ENCODE results near the gene FBRSL1. TPM values are rescaled to one million over a fixed set of nuclear protein-coding genes. Genes with fewer than 3 reads are reported as not detected.

The FBRSL1 gene
- polyA plus RNA-seq, 3 donors: 0.39 to 28.7 (median 0.74) TPM

GRCh38 chr12:132495629-132496357, 5.8 kb downstream of the FBRSL1 start:
- intact Hi-C loops (cut with micrococcal nuclease): loop anchor here (10.0 kb wide), 3 partner anchors 301 to 1621 kb away; partner anchors contain the start of genes DDX51 (in 1 of the 2), NOC4L (in 1 of the 2) and RAN (in 1 of the 2)
- H3K27ac Mint-ChIP-seq: peak overlapping the region in 1 of 7 donors; percentile 45
- H4K20me1 ChIP-seq (ENCODE audit: insufficient read depth, low read length): peaks cover 100% of the 10 kb centered on the region
- H3K36me3 Mint-ChIP-seq: peaks cover 17 to 19% of the 10 kb centered on the region in 2 donors
- H3K4me1 ChIP-seq (ENCODE audit: control insufficient read depth in 1 of 2, insufficient read depth in 2 of 2, low read length in 2 of 2): peaks cover 31 to 59% of the 10 kb centered on the region in 2 donors
- TF ChIP-seq, protein P1, sequence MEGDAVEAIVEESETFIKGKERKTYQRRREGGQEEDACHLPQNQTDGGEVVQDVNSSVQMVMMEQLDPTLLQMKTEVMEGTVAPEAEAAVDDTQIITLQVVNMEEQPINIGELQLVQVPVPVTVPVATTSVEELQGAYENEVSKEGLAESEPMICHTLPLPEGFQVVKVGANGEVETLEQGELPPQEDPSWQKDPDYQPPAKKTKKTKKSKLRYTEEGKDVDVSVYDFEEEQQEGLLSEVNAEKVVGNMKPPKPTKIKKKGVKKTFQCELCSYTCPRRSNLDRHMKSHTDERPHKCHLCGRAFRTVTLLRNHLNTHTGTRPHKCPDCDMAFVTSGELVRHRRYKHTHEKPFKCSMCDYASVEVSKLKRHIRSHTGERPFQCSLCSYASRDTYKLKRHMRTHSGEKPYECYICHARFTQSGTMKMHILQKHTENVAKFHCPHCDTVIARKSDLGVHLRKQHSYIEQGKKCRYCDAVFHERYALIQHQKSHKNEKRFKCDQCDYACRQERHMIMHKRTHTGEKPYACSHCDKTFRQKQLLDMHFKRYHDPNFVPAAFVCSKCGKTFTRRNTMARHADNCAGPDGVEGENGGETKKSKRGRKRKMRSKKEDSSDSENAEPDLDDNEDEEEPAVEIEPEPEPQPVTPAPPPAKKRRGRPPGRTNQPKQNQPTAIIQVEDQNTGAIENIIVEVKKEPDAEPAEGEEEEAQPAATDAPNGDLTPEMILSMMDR (IDR thresholded peaks at IDR 0.05): no peak
- DNase-seq: no peak
- no peaks in the 10 kb centered on the region for H3K27me3 Mint-ChIP-seq (ENCODE audit: low read depth in 3 of 3)
- WGBS (ENCODE audit: insufficient coverage): 87% methylated on average over 24 of the region's 31 CpGs
- H3K4me3 Mint-ChIP-seq: no peak overlapping the region
- no peak overlapping the region for H3K4me2 ChIP-seq (replicated peaks; ENCODE audit: extremely low read depth, low read length, poor library complexity, severe bottlenecking)
- H3K79me2 ChIP-seq (ENCODE audit: insufficient read depth, low read length): peaks cover 100% of the 10 kb centered on the region
- no peak overlapping the region for H3K4me3 ChIP-seq (replicated peaks in 1 of 3; ENCODE audit: low read depth in 2 of 3, low read length in 3 of 3)
- no peak overlapping the region for H3K9ac ChIP-seq (ENCODE audit: insufficient read depth, low read length, poor library complexity, severe bottlenecking)
- no peak overlapping the region for H2AFZ ChIP-seq (ENCODE audit: insufficient read depth, low read depth, low read length, poor library complexity, severe bottlenecking)
- peaks cover 3 to 5% of the 10 kb centered on the region in 2 donors for H3K36me3 ChIP-seq (replicated peaks in 1 of 2; ENCODE audit: control insufficient read depth in 1 of 2, insufficient read depth in 2 of 2, low read length in 2 of 2)
- peaks cover 55% of the 10 kb centered on the region for H3K4me1 Mint-ChIP-seq
- H3K27ac ChIP-seq (ENCODE audit: low read depth in 1 of 2, low read length in 2 of 2): no peak overlapping the region
- no peaks in the 10 kb centered on the region for H3K27me3 ChIP-seq (ENCODE audit: control insufficient read depth in 2 of 2, insufficient read depth in 2 of 2, low read length in 2 of 2)
- no peaks in the 10 kb centered on the region for H3K9me3 ChIP-seq (replicated peaks in 1 of 2; ENCODE audit: control insufficient read depth in 1 of 2, insufficient read depth in 1 of 2, low read length in 2 of 2)
- peaks cover 0 to 3% (median 0%) of the 10 kb centered on the region in 7 donors for H3K9me3 Mint-ChIP-seq

- no peaks in the 10 kb centered on the region for H3K9me3 ChIP-seq (replicated peaks in 1 of 2; ENCODE audit: control insufficient read depth in 1 of 2, insufficient read depth in 1 of 2, low read length in 2 of 2)
- H3K4me2 ChIP-seq (replicated peaks; ENCODE audit: extremely low read depth, low read length, poor library complexity, severe bottlenecking): no peak overlapping the region
- H3K4me1 Mint-ChIP-seq: peaks cover 51% of the 10 kb centered on the region
- 71% methylated on average over 5 of the region's 10 CpGs for WGBS (ENCODE audit: insufficient coverage)
- H3K4me3 Mint-ChIP-seq: no peak overlapping the region
- H3K27ac Mint-ChIP-seq: peak overlapping the region in 1 of 7 donors; percentile 45
- TF ChIP-seq, protein P1 (IDR thresholded peaks at IDR 0.05): no peak
- H4K20me1 ChIP-seq (ENCODE audit: insufficient read depth, low read length): peaks cover 100% of the 10 kb centered on the region
- no peak overlapping the region for H3K27ac ChIP-seq (ENCODE audit: low read depth in 1 of 2, low read length in 2 of 2)
- peaks cover 100% of the 10 kb centered on the region for H3K79me2 ChIP-seq (ENCODE audit: insufficient read depth, low read length)
- no peak for DNase-seq
- H3K27me3 ChIP-seq (ENCODE audit: control insufficient read depth in 2 of 2, insufficient read depth in 2 of 2, low read length in 2 of 2): no peaks in the 10 kb centered on the region
- H3K9ac ChIP-seq (ENCODE audit: insufficient read depth, low read length, poor library complexity, severe bottlenecking): no peak overlapping the region
- peaks cover 13 to 16% of the 10 kb centered on the region in 2 donors for H3K36me3 Mint-ChIP-seq
- H3K4me1 ChIP-seq (ENCODE audit: control insufficient read depth in 1 of 2, insufficient read depth in 2 of 2, low read length in 2 of 2): peaks cover 26 to 59% of the 10 kb centered on the region in 2 donors
- peaks cover 0 to 3% (median 0%) of the 10 kb centered on the region in 7 donors for H3K9me3 Mint-ChIP-seq
- no peaks in the 10 kb centered on the region for H3K27me3 Mint-ChIP-seq (ENCODE audit: low read depth in 3 of 3)
- intact Hi-C loops (cut with micrococcal nuclease): loop anchor here (10.0 kb wide), 3 partner anchors 302 to 1622 kb away; partner anchors contain the start of genes DDX51 (in 1 of the 2), NOC4L (in 1 of the 2) and RAN (in 1 of the 2)
- H3K36me3 ChIP-seq (replicated peaks in 1 of 2; ENCODE audit: control insufficient read depth in 1 of 2, insufficient read depth in 2 of 2, low read length in 2 of 2): peaks cover 3 to 5% of the 10 kb centered on the region in 2 donors
- H2AFZ ChIP-seq (ENCODE audit: insufficient read depth, low read depth, low read length, poor library complexity, severe bottlenecking): no peak overlapping the region
- H3K4me3 ChIP-seq (replicated peaks in 1 of 3; ENCODE audit: low read depth in 2 of 3, low read length in 3 of 3): no peak overlapping the region
Observed at GRCh38 chr12:132496358-132496669, 6.4 kb downstream of the FBRSL1 start.
